Measurements from ENCODE around the gene ROM1. TPM values are rescaled to one million over a fixed set of nuclear protein-coding genes. Genes with fewer than 3 reads are reported as not detected.

Gene ROM1
- total and polyA plus RNA-seq, 2 donors (not counting 3 experiments of a cell fraction or from before 2014, with no cell fraction given) = 5.3 to 8.8 TPM

DNA sequence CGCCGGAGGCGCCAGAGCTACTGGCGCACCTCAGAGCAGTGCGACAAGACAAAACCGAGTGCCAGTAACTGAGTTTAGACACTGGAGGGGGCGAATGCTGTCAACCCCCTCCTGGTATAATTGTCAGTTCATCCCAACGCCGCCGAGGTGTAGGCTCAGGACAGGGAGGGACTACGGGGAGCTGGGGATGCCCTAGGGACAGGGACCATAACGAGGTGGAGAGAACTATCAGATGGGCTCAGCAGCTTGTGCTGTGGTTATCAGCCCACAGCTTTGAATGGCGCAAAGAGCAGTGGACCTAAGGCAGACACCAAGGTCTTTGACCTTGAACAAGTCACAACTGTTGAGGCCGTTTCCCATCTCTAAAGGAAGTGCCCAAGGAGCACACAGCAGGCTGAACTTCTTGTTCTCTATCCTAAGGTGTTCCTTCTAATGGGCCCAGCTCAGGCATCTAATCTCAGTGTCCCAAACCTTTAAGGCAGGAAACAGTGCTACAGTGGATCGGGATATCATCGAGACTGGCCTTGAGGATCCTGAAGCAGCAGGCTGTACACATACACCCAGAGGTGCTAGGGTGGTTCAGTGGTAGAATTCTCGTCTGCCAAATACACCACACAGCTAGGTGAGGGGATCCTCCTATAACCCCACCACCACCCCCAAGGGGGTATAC is 20.8 kb upstream of the ROM1 start:
- H3K4me3 ChIP-seq (replicated peaks in 1 of 3; ENCODE audit: insufficient read depth in 1 of 3, low read depth in 1 of 3, low read length in 3 of 3) = peak overlapping the region in 2 of 3 experiments; percentile 36 to 43
- CTCF ChIA-PET = interaction anchor here (0.7 to 4.5 kb wide), 21 partner anchors 9 to 289 kb away, joined by 3 to 52 read pairs (median 9); partner anchors contain the start of genes AHNAK, B3GAT3, C11orf98 and CSKMT
- FAIRE-seq (peak; percentile 76), DNase-seq (ENCODE audit: low read depth, low spot score) (no peak)
- POLR2A ChIA-PET = interaction anchor here (0.9 to 3.7 kb wide), 16 partner anchors 9 to 249 kb away, joined by 3 to 75 read pairs (median 6); partner anchors contain the start of genes B3GAT3, C11orf98, CSKMT and EEF1G
- H3K9me1 ChIP-seq (replicated peaks; ENCODE audit: control insufficient read depth, extremely low read depth, insufficient read depth, low read length) = no peaks in the 10 kb centered on the region
- dilution Hi-C loops (cut with MboI; ENCODE audit: extremely low pct_ligation_motif_present, low sequenced_read_pairs) = no loop called here
- peak overlapping the region; percentile 71 for H3K4me2 ChIP-seq (ENCODE audit: insufficient read depth, low read length)
- H3K9me3 ChIP-seq (replicated peaks; ENCODE audit: control insufficient read depth, insufficient read depth, low read length) = no peaks in the 10 kb centered on the region
- peak overlapping the region; percentile 82 for H3K27ac ChIP-seq (ENCODE audit: insufficient read depth, low read depth, low read length)
- intact Hi-C loops (cut with micrococcal nuclease) = loop anchor here (5.0 kb wide), 1 partner anchor 250 kb away; no protein-coding TSS in a partner anchor
- H3K79me2 ChIP-seq (ENCODE audit: control insufficient read depth, insufficient read depth, low read length) = peaks cover 17% of the 10 kb centered on the region
- peaks cover 28 to 35% of the 10 kb centered on the region in 2 experiments for H3K36me3 ChIP-seq (ENCODE audit: control insufficient read depth in 2 of 2, extremely low read depth in 1 of 2, insufficient read depth in 2 of 2, low read length in 2 of 2)
- H3K9ac ChIP-seq (replicated peaks; ENCODE audit: extremely low read depth, insufficient read depth, low read length) = peak overlapping the region; percentile 65
- H3K4me1 ChIP-seq (ENCODE audit: control insufficient read depth, extremely low read depth, insufficient read depth, low read length) = peaks cover 18% of the 10 kb centered on the region
- H4K20me1 ChIP-seq (replicated peaks; ENCODE audit: control insufficient read depth, extremely low read depth, insufficient read depth, low read length) = no peaks in the 10 kb centered on the region
- no peaks in the 10 kb centered on the region for H3K27me3 ChIP-seq (ENCODE audit: control insufficient read depth in 2 of 2, insufficient read depth in 2 of 2, low read length in 2 of 2)
- peak overlapping the region; percentile 30 for H2AFZ ChIP-seq (ENCODE audit: low read depth, low read length)
- TF ChIP-seq POLR2A (IDR thresholded peaks at IDR 0.05; ENCODE audit: low read depth, low read length) (no peak), POLR2AphosphoS5 (IDR thresholded peaks at IDR 0.05; ENCODE audit: insufficient read depth, low read depth, low read length) (no peak), GATA2 (IDR thresholded peaks at IDR 0.05; ENCODE audit: insufficient read depth, insufficient read length, low read depth, low read length) (no peak), MYC (IDR thresholded peaks at IDR 0.05; ENCODE audit: low read depth, low read length) (no peak), EZH2 (IDR thresholded peaks at IDR 0.05; ENCODE audit: borderline replicate concordance, low read depth, low read length, severe bottlenecking) (no peak), JUN (IDR thresholded peaks at IDR 0.05; ENCODE audit: borderline replicate concordance, insufficient read depth, insufficient read length, low read depth) (no peak), FOS (IDR thresholded peaks at IDR 0.05; ENCODE audit: borderline replicate concordance, insufficient read depth, low read length) (no peak)
- TF ChIP-seq, protein P1, sequence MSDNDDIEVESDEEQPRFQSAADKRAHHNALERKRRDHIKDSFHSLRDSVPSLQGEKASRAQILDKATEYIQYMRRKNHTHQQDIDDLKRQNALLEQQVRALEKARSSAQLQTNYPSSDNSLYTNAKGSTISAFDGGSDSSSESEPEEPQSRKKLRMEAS (IDR thresholded peaks at IDR 0.05; ENCODE audit: insufficient read depth, insufficient read length) = no peak
- TF ChIP-seq, protein P2, sequence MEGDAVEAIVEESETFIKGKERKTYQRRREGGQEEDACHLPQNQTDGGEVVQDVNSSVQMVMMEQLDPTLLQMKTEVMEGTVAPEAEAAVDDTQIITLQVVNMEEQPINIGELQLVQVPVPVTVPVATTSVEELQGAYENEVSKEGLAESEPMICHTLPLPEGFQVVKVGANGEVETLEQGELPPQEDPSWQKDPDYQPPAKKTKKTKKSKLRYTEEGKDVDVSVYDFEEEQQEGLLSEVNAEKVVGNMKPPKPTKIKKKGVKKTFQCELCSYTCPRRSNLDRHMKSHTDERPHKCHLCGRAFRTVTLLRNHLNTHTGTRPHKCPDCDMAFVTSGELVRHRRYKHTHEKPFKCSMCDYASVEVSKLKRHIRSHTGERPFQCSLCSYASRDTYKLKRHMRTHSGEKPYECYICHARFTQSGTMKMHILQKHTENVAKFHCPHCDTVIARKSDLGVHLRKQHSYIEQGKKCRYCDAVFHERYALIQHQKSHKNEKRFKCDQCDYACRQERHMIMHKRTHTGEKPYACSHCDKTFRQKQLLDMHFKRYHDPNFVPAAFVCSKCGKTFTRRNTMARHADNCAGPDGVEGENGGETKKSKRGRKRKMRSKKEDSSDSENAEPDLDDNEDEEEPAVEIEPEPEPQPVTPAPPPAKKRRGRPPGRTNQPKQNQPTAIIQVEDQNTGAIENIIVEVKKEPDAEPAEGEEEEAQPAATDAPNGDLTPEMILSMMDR (IDR thresholded peaks at IDR 0.05; ENCODE audit: extremely low read depth in 1 of 2, insufficient read depth in 1 of 2, low read depth in 1 of 2, low read length in 2 of 2) = no peak
- no TSS peak for BruUV-seq (replicated peaks)

Data from endothelial cell of umbilical vein (primary cell).